ENCODE measurements around the gene RAPH1. TPM values are rescaled to one million over a fixed set of nuclear protein-coding genes. Genes with fewer than 3 reads are reported as not detected.

RAPH1 gene
- total RNA-seq, 2 experiments from 2014 or later: 1.9 to 2.3 TPM

DNA sequence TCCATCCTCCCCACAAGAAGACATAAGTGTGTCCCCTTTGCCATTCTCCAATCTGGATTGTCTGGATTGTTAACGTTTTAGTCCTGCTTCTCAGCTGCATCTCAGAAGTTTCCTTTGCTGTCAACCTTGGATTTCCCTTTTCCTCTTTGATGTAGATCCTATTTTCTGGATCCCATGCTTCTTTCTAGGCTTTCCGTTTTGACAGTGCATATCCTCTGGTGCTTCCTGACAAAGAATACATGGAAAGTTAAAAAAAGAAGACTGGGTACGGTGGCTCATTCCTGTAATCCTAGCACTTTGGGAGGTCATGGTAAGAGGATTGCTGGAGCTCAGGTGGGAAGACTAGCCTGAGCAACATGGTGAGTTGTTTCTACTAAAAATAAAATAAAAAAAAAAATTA lies 180.1 kb downstream of the RAPH1 start:
- Mint-ChIP-seq H3K9me3 (peaks cover 2% of the 10 kb centered on the region), H3K4me1 (no peaks in the 10 kb centered on the region), H3K36me3 (peaks cover 12% of the 10 kb centered on the region), H3K27ac (no peak overlapping the region), H3K4me3 (no peak overlapping the region), H3K27me3 (no peaks in the 10 kb centered on the region)
- DNase-seq: no peak

DNA sequence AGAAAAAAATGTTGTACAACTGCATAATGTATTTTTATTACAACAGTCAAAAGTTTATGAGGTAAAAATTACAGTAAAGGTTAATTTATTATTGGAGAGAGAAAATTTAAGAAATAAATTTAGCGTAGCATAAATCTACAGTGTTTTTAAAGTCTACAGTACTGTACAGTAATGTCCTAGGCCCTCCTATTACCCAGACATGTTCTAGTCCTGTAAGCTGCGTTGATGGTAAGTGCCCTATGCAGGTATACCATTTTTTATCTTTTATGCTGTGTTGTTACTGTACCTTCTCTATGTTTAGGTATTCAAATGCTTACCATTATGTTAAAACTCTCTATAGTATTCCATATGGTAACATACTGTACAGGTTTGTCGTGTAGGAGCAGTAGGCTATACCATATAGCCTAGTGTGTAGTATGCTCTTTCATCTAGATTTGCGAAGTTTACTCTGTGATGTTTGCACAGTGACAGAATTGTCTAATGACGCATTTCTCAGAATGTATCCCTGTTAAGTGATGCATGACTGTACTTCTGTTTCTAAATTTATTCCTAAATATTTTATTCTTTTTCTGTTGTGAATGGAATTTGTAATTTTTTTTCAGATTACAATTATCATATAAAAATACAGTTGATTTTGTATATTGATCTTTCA lies 182.4 kb downstream of the RAPH1 start:
- no peaks in the 10 kb centered on the region for H3K27me3 Mint-ChIP-seq
- H3K4me1 Mint-ChIP-seq: no peaks in the 10 kb centered on the region
- no peak overlapping the region for H3K4me3 Mint-ChIP-seq
- no peaks in the 10 kb centered on the region for H3K36me3 Mint-ChIP-seq
- no peaks in the 10 kb centered on the region for H3K9me3 Mint-ChIP-seq
- no peak overlapping the region for H3K27ac Mint-ChIP-seq
- DNase-seq: no peak

DNA sequence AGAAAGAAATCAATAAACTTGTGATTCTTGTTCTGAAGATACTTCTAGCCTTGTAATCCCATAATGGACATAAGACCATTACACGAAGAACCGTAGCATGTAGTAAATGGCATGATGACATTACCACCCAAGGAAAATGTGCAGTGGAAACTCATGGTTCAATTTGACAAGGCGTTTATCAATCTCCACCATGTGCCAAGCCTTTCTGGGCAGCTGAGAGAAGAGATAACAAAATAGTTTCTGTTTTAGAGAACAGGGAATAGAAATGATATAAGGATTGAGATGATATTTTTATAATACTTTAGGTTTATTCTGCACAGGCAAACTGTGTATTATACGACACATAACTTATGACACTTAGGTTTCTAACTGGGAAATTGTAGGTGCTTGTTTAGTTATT lies 187.7 kb downstream of the RAPH1 start:
- Mint-ChIP-seq H3K4me1 (peaks cover 1% of the 10 kb centered on the region), H3K9me3 (no peaks in the 10 kb centered on the region), H3K4me3 (no peak overlapping the region), H3K36me3 (peaks cover 17% of the 10 kb centered on the region), H3K27me3 (no peaks in the 10 kb centered on the region), H3K27ac (no peak overlapping the region)
- DNase-seq: no peak

DNA sequence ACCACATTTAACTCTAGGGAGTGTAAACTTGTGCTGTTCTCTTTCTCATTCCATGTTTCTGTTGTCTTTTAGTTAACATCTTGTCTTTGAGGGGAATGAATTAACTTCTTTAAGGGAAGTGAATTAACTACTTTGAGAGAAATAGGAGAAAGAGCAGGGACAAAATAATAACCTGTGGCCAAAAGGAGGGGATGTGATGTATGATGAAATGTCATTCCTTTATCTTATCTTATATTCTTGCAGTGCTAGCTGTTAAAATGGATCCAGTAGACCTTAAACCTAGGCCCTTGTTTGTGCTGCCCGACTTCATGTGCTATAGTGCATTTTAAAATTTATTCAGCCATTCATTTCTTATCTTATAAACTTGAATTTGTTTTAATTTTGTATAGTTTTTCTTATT lies 188.5 kb downstream of the RAPH1 start:
- H3K9me3 Mint-ChIP-seq: no peaks in the 10 kb centered on the region
- H3K27ac Mint-ChIP-seq: no peak overlapping the region
- no peaks in the 10 kb centered on the region for H3K27me3 Mint-ChIP-seq
- no peak overlapping the region for H3K4me3 Mint-ChIP-seq
- peaks cover 1% of the 10 kb centered on the region for H3K4me1 Mint-ChIP-seq
- DNase-seq: no peak
- H3K36me3 Mint-ChIP-seq: peaks cover 17% of the 10 kb centered on the region

DNA sequence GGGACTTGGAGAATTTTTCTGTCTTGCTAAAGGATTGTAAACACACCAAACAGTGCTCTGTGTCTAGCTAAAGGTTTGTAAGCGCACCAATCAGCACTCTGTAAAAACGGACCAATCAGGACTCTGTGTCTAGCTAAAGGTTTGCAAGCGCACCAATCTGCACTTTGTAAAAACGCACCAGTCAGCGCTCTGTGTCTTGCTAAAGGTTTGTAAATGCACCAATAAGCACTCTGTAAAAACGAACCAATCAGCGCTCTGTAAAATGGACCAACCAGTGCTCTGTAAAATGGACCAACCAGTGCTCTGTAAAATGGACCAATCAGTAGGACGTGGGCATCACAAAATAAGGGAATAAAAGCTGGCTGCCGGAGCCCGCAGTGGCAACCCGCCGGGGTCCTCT lies 190.4 kb downstream of the RAPH1 start:
- DNase-seq: no peak
- Mint-ChIP-seq H3K4me1 (peaks cover 1% of the 10 kb centered on the region), H3K27me3 (no peaks in the 10 kb centered on the region), H3K4me3 (no peak overlapping the region), H3K27ac (no peak overlapping the region), H3K9me3 (no peaks in the 10 kb centered on the region), H3K36me3 (peaks cover 17% of the 10 kb centered on the region)

Other genes starting within 250 kb of the RAPH1 start
- gene ABI2, start 206.9 kb downstream of the RAPH1 start, total RNA-seq: 10 to 100 TPM; 36.3 to 39.1 TPM
- gene CD28, start 171.3 kb upstream of the RAPH1 start, total RNA-seq: 10 to 100 TPM; 84.0 to 88.8 TPM

Data from activated naive CD8-positive, alpha-beta T cell treated with anti-CD3 and anti-CD28 coated beads for 36 hours (primary cell).